Astrocyte of the cerebellum (primary cell): ENCODE data around the gene PEX7.
"Not testable (repeated sequence)": the region's sequence is repeated elsewhere in the genome, so short reads cannot be mapped to it uniquely, and the experiment has no call there.

ENCODE experiments used
- DNase-seq: peaks from one replicate; pipeline ENCODE4 v3.0.0-alpha.2; 2011; ENCODE audit warnings: low read depth
- H3K4me3 ChIP-seq: 2 replicates; pipeline ENCODE4 v1.5.1; 2011; ENCODE audit warnings: mild to moderate bottlenecking, low read depth, low read length, moderate library complexity
- CTCF ChIP-seq: IDR thresholded peaks from 2 replicates; pipeline ENCODE4 v1.5.1; 2012; ENCODE audit warnings: low read length, low read depth, moderate library complexity, mild to moderate bottlenecking; ENCODE audit errors: missing control alignments
- in situ Hi-C: cut with HindIII; loops from 2 replicates; pipeline ENCODE4 v1.10.0; 2017; ENCODE audit warnings: low sequenced_read_pairs

PEX7 gene

GRCh38 chr6:136826216-136826615 lies 3.8 kb downstream of the PEX7 start:
- no peak for DNase-seq
- no peak for TF ChIP-seq CTCF
- in situ Hi-C loops: no loop called here
- H3K4me3 ChIP-seq: no peak overlapping the region

GRCh38 chr6:136831873-136832562 lies 9.6 kb downstream of the PEX7 start:
- no peak for DNase-seq
- TF ChIP-seq CTCF: no peak

GRCh38 chr6:136840276-136841001 lies 18.0 kb downstream of the PEX7 start:
- in situ Hi-C loops: no loop called here
- TF ChIP-seq CTCF: no peak
- no peak for DNase-seq
- no peak overlapping the region for H3K4me3 ChIP-seq

More at GRCh38 chr6:136831873-136832562, 9.6 kb downstream of the PEX7 start:
- no peak overlapping the region for H3K4me3 ChIP-seq
- in situ Hi-C loops: no loop called here

GRCh38 chr6:136843210-136843609 lies 20.8 kb downstream of the PEX7 start:
- no peak overlapping the region for H3K4me3 ChIP-seq
- in situ Hi-C loops: no loop called here
- TF ChIP-seq CTCF: no peak
- no peak for DNase-seq

- no peak overlapping the region for H3K4me3 ChIP-seq
- TF ChIP-seq CTCF: peak; percentile 60
- DNase-seq: peak; percentile 53
- in situ Hi-C loops: no loop called here
Measured at GRCh38 chr6:136846046-136846445, 23.7 kb downstream of the PEX7 start.

- in situ Hi-C loops: not testable (repeated sequence)
Measured at GRCh38 chr6:136846477-136846876, 24.1 kb downstream of the PEX7 start.

GRCh38 chr6:136849979-136850563 lies 27.7 kb downstream of the PEX7 start:
- DNase-seq, H3K4me3 ChIP-seq, in situ Hi-C loops: not testable (repeated sequence)

More at GRCh38 chr6:136846477-136846876, 24.1 kb downstream of the PEX7 start:
- not testable (repeated sequence) for H3K4me3 ChIP-seq, DNase-seq
